Liver (tissue), 9 donors: Measurements from ENCODE around the gene FRMD4B. TPM values are rescaled to one million over a fixed set of nuclear protein-coding genes. Genes with fewer than 3 reads are reported as not detected.

Experiments used
- DNase-seq: peaks from one replicate; pipeline ENCODE4 v3.0.0-alpha.2; 2017; ENCODE audit warnings: low spot score
- H3K27ac ChIP-seq, 2 donors: one replicate each; pipeline ENCODE4 v1.7.0; 2013; ENCODE audit warnings: inconsistent platforms in 2 of 2, low read length in 2 of 2, control low read depth in 1 of 2, low read depth in 1 of 2, mild to moderate bottlenecking in 1 of 2
- H3K27me3 ChIP-seq, 4 donors: one replicate each; pipeline versions ENCODE4 v1.6.1 to v1.7.0; 2013; ENCODE audit warnings: low read length in 3 of 4, inconsistent platforms in 1 of 4, mild to moderate bottlenecking in 1 of 4, moderate library complexity in 1 of 4; ENCODE audit not compliant: control insufficient read depth in 4 of 4, insufficient read depth in 4 of 4
- H3K36me3 ChIP-seq, 4 donors: one replicate each; pipeline versions ENCODE4 v1.6.1 to v1.7.0; 2013; ENCODE audit warnings: low read length in 3 of 4, mild to moderate bottlenecking in 3 of 4, low read depth in 1 of 4, moderate library complexity in 1 of 4; ENCODE audit not compliant: control insufficient read depth in 4 of 4, insufficient read depth in 3 of 4
- H3K4me1 ChIP-seq, 4 donors: one replicate each; pipeline versions ENCODE4 v1.6.1 to v1.7.0; 2013; ENCODE audit warnings: low read length in 3 of 4, mild to moderate bottlenecking in 3 of 4, moderate library complexity in 1 of 4; ENCODE audit not compliant: control insufficient read depth in 4 of 4, insufficient read depth in 4 of 4
- H3K4me3 ChIP-seq, 3 donors: one replicate each; pipeline versions ENCODE4 v1.6.1 to v1.7.0; 2013; ENCODE audit warnings: low read length in 3 of 3, control low read depth in 1 of 3, low read depth in 1 of 3, mild to moderate bottlenecking in 1 of 3
- H3K9ac ChIP-seq, 2 donors: one replicate each; pipeline ENCODE4 v1.7.0; 2013; ENCODE audit warnings: low read length in 2 of 2, mild to moderate bottlenecking in 2 of 2, moderate library complexity in 2 of 2, control low read depth in 1 of 2, low read depth in 1 of 2
- H3K9me3 ChIP-seq, 4 donors: one replicate each; pipeline versions ENCODE4 v1.6.1 to v1.7.0; 2013; ENCODE audit warnings: low read length in 3 of 4; ENCODE audit not compliant: control insufficient read depth in 4 of 4
- EGR1 ChIP-seq, 2 donors: IDR thresholded peaks; 2 replicates each; pipeline ENCODE4 v1.6.1; 2016 to 2018; ENCODE audit warnings: antibody characterized with exemption in 2 of 2, low read depth in 2 of 2
- FOXA1 ChIP-seq: IDR thresholded peaks from 2 replicates; pipeline ENCODE4 v1.6.1; 2016; ENCODE audit warnings: antibody characterized with exemption
- FOXA2 ChIP-seq: IDR thresholded peaks from 2 replicates; pipeline ENCODE4 v1.6.1; 2016; ENCODE audit warnings: antibody characterized with exemption
- GABPA ChIP-seq, 2 donors: IDR thresholded peaks in 1 of 2; conservative IDR thresholded peaks in 1 of 2; 2 replicates each; pipeline ENCODE4 v1.6.1; 2016; ENCODE audit warnings: antibody characterized with exemption in 2 of 2, mild to moderate bottlenecking in 1 of 2, moderate library complexity in 1 of 2
- HNF4A ChIP-seq, 2 donors: conservative IDR thresholded peaks; 2 replicates each; pipeline ENCODE4 v1.6.1; 2016; ENCODE audit warnings: antibody characterized with exemption in 2 of 2, mild to moderate bottlenecking in 2 of 2
- HNF4G ChIP-seq: IDR thresholded peaks from 2 replicates; pipeline ENCODE4 v1.6.1; 2016; ENCODE audit warnings: antibody characterized with exemption
- JUND ChIP-seq, 2 donors: IDR thresholded peaks; 2 replicates each; pipeline ENCODE4 v1.6.1; 2016; ENCODE audit warnings: antibody characterized with exemption in 2 of 2
- NR2F2 ChIP-seq: IDR thresholded peaks from 2 replicates; pipeline ENCODE4 v1.6.1; 2016; ENCODE audit warnings: antibody characterized with exemption
- RAD21 ChIP-seq, 2 donors: IDR thresholded peaks; 2 replicates each; pipeline ENCODE4 v1.6.1; 2016; ENCODE audit warnings: antibody characterized with exemption in 2 of 2, mild to moderate bottlenecking in 2 of 2
- RXRA ChIP-seq, 2 donors: IDR thresholded peaks; 2 replicates each; pipeline ENCODE4 v1.6.1; 2017 to 2018; ENCODE audit warnings: antibody characterized with exemption in 2 of 2, mild to moderate bottlenecking in 1 of 2
- YY1 ChIP-seq: IDR thresholded peaks from 2 replicates; pipeline ENCODE4 v1.6.1; 2016; ENCODE audit warnings: antibody characterized with exemption, mild to moderate bottlenecking
- WGBS: extraction: QIAGEN DNeasy Blood & Tissue Kit; methylation state at CpG from one replicate; pipeline ENCODE4 v1.1.7; 2013; 5-methylcytosine and 5-hydroxymethylcytosine counted together
- polyA plus RNA-seq, 2 donors: library from polyadenylated mRNA; stranded (reverse) in 1 of 2; unstranded in 1 of 2; fragments of 200-250 nt in 1 of 2; fragments of >200 nt in 1 of 2; fragmentation: Nextera tagmentation in 1 of 2; extraction: Ambion mirVana in 1 of 2; gene quantifications; one replicate each; pipeline versions ENCODE4 v1.2.1 to v1.2.3, GENCODE V29; 2013 to 2015
- total RNA-seq, 2 donors: library from RNA; depleted of rRNA; stranded (reverse); fragments of >200 nt; gene quantifications; one replicate each; pipeline ENCODE4 v1.2.3, GENCODE V29; 2014
- TF ChIP-seq, protein P1 (sequence below): IDR thresholded peaks from 2 replicates; pipeline ENCODE4 v1.6.1; 2016; ENCODE audit warnings: antibody characterized with exemption
- TF ChIP-seq, protein P2 (sequence below): IDR thresholded peaks from 2 replicates; pipeline ENCODE4 v1.6.1; 2016; ENCODE audit warnings: antibody characterized with exemption
- TF ChIP-seq, protein P3 (sequence below): fragments of 150-350 bp; IDR thresholded peaks from 2 replicates; pipeline ENCODE4 v1.5.1; 2017; ENCODE audit warnings: improper control_type of control experiment, low read depth, low read length; ENCODE audit not compliant: missing input control
- donor health status: healthy.
- donor health status: healthy.
- donor health status: healthy.
- donor health status: healthy.
- donor health status: healthy.

Gene FRMD4B
- total and polyA plus RNA-seq, 4 donors: 7.3 to 22.6 (median 15.0) TPM

DNA sequence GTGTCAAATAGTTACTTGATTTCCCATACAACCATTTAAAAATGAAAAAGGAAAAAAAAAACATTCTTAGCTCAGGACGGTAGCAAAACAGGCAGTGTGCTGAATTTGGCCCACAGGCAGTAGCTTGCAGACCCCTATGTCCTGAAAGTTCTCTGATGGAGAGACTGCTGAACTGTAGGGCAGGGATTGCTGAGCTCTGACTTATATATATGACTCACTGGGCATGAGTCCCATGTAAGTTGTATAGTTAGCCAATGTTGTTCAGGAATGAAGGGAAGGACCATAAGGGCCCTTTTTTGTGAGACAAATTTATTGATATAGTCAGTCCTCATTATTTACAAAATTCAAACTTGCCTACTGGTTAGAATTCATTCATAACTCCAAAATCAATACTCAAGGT lies 36.9 kb upstream of the FRMD4B start:
- no peak for TF ChIP-seq NR2F2
- TF ChIP-seq, protein P1, sequence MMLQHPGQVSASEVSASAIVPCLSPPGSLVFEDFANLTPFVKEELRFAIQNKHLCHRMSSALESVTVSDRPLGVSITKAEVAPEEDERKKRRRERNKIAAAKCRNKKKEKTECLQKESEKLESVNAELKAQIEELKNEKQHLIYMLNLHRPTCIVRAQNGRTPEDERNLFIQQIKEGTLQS: no peak
- TF ChIP-seq HNF4G: no peak
- no peak for TF ChIP-seq FOXA2
- DNase-seq: no peak
- Histone ChIP-seq H3K36me3 (no peaks in the 10 kb centered on the region), H3K27me3 (no peaks in the 10 kb centered on the region), H3K4me1 (no peaks in the 10 kb centered on the region), H3K9ac (no peak overlapping the region), H3K9me3 (no peaks in the 10 kb centered on the region), H3K4me3 (no peak overlapping the region), H3K27ac (no peak overlapping the region)
- 91% methylated on average over 1 of the region's 1 CpG for WGBS

DNA sequence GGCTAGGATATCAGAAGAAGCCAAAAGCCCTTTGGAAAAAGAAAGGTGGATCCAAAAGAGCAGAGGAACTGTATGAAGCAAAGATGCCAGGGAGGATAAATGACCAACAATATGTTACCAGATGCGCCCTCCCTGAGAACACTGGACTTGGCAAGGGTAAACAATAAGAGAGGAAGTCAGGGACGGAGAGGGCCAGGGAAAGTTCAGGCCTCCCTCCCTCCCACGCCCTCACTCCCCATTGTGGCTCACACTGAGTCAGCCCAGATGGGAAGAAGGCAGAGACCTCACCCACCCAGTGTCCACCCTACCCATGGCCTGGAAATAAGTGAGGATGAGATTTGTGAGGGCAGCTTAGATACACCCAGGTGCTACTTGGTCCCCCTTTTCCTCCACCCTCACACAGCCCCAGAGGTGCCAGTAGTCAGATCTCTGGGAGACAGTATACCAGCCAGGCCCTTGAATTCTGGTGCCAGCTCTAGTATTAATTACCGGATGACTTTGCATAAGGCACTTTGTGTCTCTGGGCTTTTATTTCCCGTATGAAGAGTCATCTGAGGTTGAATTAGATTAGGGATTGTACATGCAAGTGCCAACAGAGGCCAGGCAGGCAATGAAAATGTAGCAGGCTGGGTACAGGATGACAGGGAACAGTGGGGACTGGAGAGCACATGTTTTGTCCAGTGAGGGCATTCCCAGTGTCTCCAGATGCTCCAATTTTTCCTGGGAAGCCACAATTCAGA lies 35.1 kb upstream of the FRMD4B start:
- Histone ChIP-seq H3K27ac (no peak overlapping the region), H3K27me3 (no peaks in the 10 kb centered on the region), H3K4me1 (no peaks in the 10 kb centered on the region), H3K9ac (no peak overlapping the region), H3K4me3 (no peak overlapping the region), H3K9me3 (no peaks in the 10 kb centered on the region), H3K36me3 (no peaks in the 10 kb centered on the region)
- 77% methylated on average over 5 of the region's 5 CpGs for WGBS
- DNase-seq: no peak
- TF ChIP-seq EGR1 (IDR thresholded peaks at IDR 0.05; ENCODE audit: low read depth in 2 of 2): no peak
- no peak for TF ChIP-seq JUND (IDR thresholded peaks at IDR 0.05)
- TF ChIP-seq, protein P1: no peak
- TF ChIP-seq RXRA (IDR thresholded peaks at IDR 0.05): no peak
- TF ChIP-seq RAD21 (IDR thresholded peaks at IDR 0.05): no peak
- no peak for TF ChIP-seq YY1

- no peak overlapping the region for H3K4me3 ChIP-seq
- no peak for DNase-seq
- H3K27me3 ChIP-seq: no peaks in the 10 kb centered on the region
- H3K9ac ChIP-seq: no peak overlapping the region
- 83% methylated on average over 3 of the region's 3 CpGs for WGBS
- H3K9me3 ChIP-seq: no peaks in the 10 kb centered on the region
- TF ChIP-seq FOXA1: no peak
- no peak for TF ChIP-seq RXRA (IDR thresholded peaks at IDR 0.05)
- TF ChIP-seq, protein P2, sequence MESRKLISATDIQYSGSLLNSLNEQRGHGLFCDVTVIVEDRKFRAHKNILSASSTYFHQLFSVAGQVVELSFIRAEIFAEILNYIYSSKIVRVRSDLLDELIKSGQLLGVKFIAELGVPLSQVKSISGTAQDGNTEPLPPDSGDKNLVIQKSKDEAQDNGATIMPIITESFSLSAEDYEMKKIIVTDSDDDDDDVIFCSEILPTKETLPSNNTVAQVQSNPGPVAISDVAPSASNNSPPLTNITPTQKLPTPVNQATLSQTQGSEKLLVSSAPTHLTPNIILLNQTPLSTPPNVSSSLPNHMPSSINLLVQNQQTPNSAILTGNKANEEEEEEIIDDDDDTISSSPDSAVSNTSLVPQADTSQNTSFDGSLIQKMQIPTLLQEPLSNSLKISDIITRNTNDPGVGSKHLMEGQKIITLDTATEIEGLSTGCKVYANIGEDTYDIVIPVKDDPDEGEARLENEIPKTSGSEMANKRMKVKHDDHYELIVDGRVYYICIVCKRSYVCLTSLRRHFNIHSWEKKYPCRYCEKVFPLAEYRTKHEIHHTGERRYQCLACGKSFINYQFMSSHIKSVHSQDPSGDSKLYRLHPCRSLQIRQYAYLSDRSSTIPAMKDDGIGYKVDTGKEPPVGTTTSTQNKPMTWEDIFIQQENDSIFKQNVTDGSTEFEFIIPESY: no peak
- no peak for TF ChIP-seq GABPA (IDR thresholded peaks at IDR 0.05 in 1 of 2, conservative IDR thresholded peaks at IDR 0.05 in 1 of 2)
- no peak for TF ChIP-seq HNF4A (conservative IDR thresholded peaks at IDR 0.05)
- TF ChIP-seq, protein P3, sequence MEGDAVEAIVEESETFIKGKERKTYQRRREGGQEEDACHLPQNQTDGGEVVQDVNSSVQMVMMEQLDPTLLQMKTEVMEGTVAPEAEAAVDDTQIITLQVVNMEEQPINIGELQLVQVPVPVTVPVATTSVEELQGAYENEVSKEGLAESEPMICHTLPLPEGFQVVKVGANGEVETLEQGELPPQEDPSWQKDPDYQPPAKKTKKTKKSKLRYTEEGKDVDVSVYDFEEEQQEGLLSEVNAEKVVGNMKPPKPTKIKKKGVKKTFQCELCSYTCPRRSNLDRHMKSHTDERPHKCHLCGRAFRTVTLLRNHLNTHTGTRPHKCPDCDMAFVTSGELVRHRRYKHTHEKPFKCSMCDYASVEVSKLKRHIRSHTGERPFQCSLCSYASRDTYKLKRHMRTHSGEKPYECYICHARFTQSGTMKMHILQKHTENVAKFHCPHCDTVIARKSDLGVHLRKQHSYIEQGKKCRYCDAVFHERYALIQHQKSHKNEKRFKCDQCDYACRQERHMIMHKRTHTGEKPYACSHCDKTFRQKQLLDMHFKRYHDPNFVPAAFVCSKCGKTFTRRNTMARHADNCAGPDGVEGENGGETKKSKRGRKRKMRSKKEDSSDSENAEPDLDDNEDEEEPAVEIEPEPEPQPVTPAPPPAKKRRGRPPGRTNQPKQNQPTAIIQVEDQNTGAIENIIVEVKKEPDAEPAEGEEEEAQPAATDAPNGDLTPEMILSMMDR: no peak
- TF ChIP-seq, protein P1: no peak
- TF ChIP-seq EGR1 (IDR thresholded peaks at IDR 0.05; ENCODE audit: low read depth in 2 of 2): no peak
- no peak for TF ChIP-seq NR2F2
- H3K27ac ChIP-seq: no peak overlapping the region
- no peaks in the 10 kb centered on the region for H3K4me1 ChIP-seq
- H3K36me3 ChIP-seq: no peaks in the 10 kb centered on the region
These were observed 33.4 kb upstream of the FRMD4B start for GRCh38 chr3:69419276-69419675.
